ENCODE data around the gene MOB3A. TPM values are rescaled to one million over a fixed set of nuclear protein-coding genes. Genes with fewer than 3 reads are reported as not detected.

Gene MOB3A
- total and polyA plus RNA-seq, 2 of the 8 experiments (the other 6 are each of a cell fraction or from before 2014, with no cell fraction given): 9.2 to 9.6 TPM

DNA sequence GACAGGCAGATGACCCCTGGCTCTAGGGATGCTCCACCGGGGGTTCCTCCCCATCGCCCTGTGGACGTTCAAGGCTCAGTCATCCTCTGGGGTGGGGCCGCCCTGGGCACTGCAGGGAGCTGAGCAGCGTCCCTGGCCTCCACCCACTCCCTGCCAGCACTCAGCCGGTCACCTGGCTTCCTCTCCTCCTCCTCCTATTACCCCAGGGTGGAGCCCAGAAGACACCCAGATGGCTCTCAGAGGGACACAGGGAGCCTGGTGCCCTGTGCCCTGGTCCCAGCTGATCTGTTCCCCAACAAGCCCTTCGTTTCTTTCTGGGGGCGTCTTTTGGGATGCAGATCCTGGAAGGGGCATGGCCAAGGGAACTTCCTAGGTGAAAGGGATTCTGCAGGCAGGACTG lies 41.4 kb downstream of the MOB3A start:
- H3K27ac ChIP-seq (ENCODE audit: low read depth, low read length): no peak overlapping the region
- no peak overlapping the region for H3K4ac ChIP-seq (replicated peaks; ENCODE audit: insufficient read length, low read depth, low read length)
- H3K4me1 ChIP-seq (replicated peaks in 1 of 4; ENCODE audit: control insufficient read depth in 3 of 4, insufficient read depth in 4 of 4, low read length in 3 of 4): peaks cover 0 to 23% (median 13%) of the 10 kb centered on the region in 4 experiments; a peak in 5 of 7 replicates
- H3K9ac ChIP-seq (replicated peaks in 1 of 4; ENCODE audit: extremely low read depth in 1 of 4, low read depth in 3 of 4, low read length in 3 of 4): no peak overlapping the region
- H2BK120ac ChIP-seq (replicated peaks; ENCODE audit: low read depth, low read length): no peak overlapping the region
- no peak overlapping the region for H4K91ac ChIP-seq (replicated peaks; ENCODE audit: insufficient read length, low read length)
- no peaks in the 10 kb centered on the region for H3K36me3 ChIP-seq (ENCODE audit: control insufficient read depth in 2 of 4, insufficient read depth in 4 of 4, low read length in 3 of 4)
- no peaks in the 10 kb centered on the region for H3K9me3 ChIP-seq (ENCODE audit: insufficient read depth in 2 of 2, low read depth in 1 of 2, low read length in 1 of 2)
- no peak overlapping the region for H2BK20ac ChIP-seq (ENCODE audit: low read length)
- peaks cover 2% of the 10 kb centered on the region for H3K79me1 ChIP-seq (ENCODE audit: low read depth, low read length)
- peaks cover 4 to 9% of the 10 kb centered on the region in 2 experiments; a peak in 2 of 4 replicates for H3K79me2 ChIP-seq (ENCODE audit: control insufficient read depth in 1 of 2, insufficient read depth in 2 of 2, low read length in 2 of 2)
- peak overlapping the region; percentile 16; the same call in 1 of the 2 replicates for H4K8ac ChIP-seq (ENCODE audit: extremely low read depth, insufficient read depth, low read length)
- no peak overlapping the region for H3K14ac ChIP-seq (ENCODE audit: insufficient read length)
- WGBS, 2 experiments (ENCODE audit: extremely low coverage in 1 of 2, insufficient coverage in 1 of 2, insufficient read length in 1 of 2, insufficient replicate concordance in 2 of 2, low coverage in 1 of 2, low lambda C conversion rate in 2 of 2, missing lambda C conversion rate in 1 of 2): 90% methylated on average over 8 of the region's 8 CpGs; no CpG with 5 or more reads in 1 of the 2 experiments
- 0 out of 2 replicates have a peak overlapping the region, but pooled peaks have one; percentile 72 for H2BK15ac ChIP-seq (ENCODE audit: low read length)
- peaks cover 2 to 5% of the 10 kb centered on the region in 2 experiments for H4K20me1 ChIP-seq (replicated peaks in 1 of 2; ENCODE audit: control insufficient read depth in 1 of 2, insufficient read depth in 2 of 2, low read length in 2 of 2)
- H3K18ac ChIP-seq (ENCODE audit: extremely low read depth, low read length): no peak overlapping the region; the same call in 1 of the 2 replicates
- H4K5ac ChIP-seq (ENCODE audit: insufficient read length, low read depth, low read length): no peak overlapping the region
- ChIA-PET CTCF (ENCODE audit: partially characterized antibody) (interaction anchor here (0.7 to 1.2 kb wide), 5 partner anchors 13 to 124 kb away, joined by 3 to 7 read pairs (median 4); no protein-coding TSS in a partner anchor), POLR2A (ENCODE audit: partially characterized antibody) (interaction anchor here (0.6 to 22.2 kb wide), 2 partner anchors 23 to 55 kb away, joined by 3 to 524 read pairs; no protein-coding TSS in a partner anchor)
- H2BK5ac ChIP-seq (ENCODE audit: low read depth, low read length): no peak overlapping the region
- H3K56ac ChIP-seq (replicated peaks; ENCODE audit: insufficient read length, low read depth, low read length): no peak overlapping the region
- H3K27me3 ChIP-seq (replicated peaks in 1 of 4; ENCODE audit: control insufficient read depth in 3 of 4, extremely low read depth in 1 of 4, insufficient read depth in 3 of 4, low read length in 3 of 4): no peaks in the 10 kb centered on the region
- DNase-seq (ENCODE audit: low read depth in 1 of 2, low spot score in 2 of 2) (no peak), FAIRE-seq (no peak)
- no peak overlapping the region for H2AFZ ChIP-seq (ENCODE audit: low read length)
- no peak overlapping the region for H2AK5ac ChIP-seq (ENCODE audit: low read depth, low read length)
- no peak overlapping the region for H2BK12ac ChIP-seq (ENCODE audit: low read depth, low read length)
- H3K4me3 ChIP-seq (ENCODE audit: extremely low read depth in 1 of 4, insufficient read depth in 2 of 4, low read depth in 3 of 4, low read length in 4 of 4): no peak overlapping the region
- H3K23ac ChIP-seq (ENCODE audit: insufficient read length): no peak overlapping the region
- no peak overlapping the region for H3K4me2 ChIP-seq (ENCODE audit: insufficient read depth in 1 of 2, low read depth in 2 of 2, low read length in 2 of 2)
- peaks cover 4% of the 10 kb centered on the region; the same call in 1 of the 2 replicates for H3K23me2 ChIP-seq (ENCODE audit: low read depth, low read length)
- TF ChIP-seq JUND (IDR thresholded peaks at IDR 0.05; ENCODE audit: low read length) (no peak), RFX5 (IDR thresholded peaks at IDR 0.05; ENCODE audit: borderline replicate concordance, low read depth, low read length) (no peak), TAF7 (optimal IDR thresholded peaks at IDR 0.05; ENCODE audit: borderline replicate concordance, low read depth, low read length) (no peak), CBX5 (IDR thresholded peaks at IDR 0.05; ENCODE audit: low read depth, low read length) (no peak), SP4 (IDR thresholded peaks at IDR 0.05; ENCODE audit: low read length) (no peak), MAFK (IDR thresholded peaks at IDR 0.05; ENCODE audit: low read depth, low read length) (no peak), RBBP5 (IDR thresholded peaks at IDR 0.05; ENCODE audit: borderline replicate concordance, low read depth, low read length) (no peak), SIX5 (IDR thresholded peaks at IDR 0.05; ENCODE audit: low read depth, low read length) (no peak), EP300 (IDR thresholded peaks at IDR 0.05; ENCODE audit: borderline replicate concordance in 1 of 2, low read depth in 2 of 2, low read length in 2 of 2) (no peak), POLR2A (IDR thresholded peaks at IDR 0.05; ENCODE audit: control extremely low read depth in 1 of 2, low read depth in 2 of 2, low read length in 2 of 2) (no peak)
- TF ChIP-seq, protein P1, sequence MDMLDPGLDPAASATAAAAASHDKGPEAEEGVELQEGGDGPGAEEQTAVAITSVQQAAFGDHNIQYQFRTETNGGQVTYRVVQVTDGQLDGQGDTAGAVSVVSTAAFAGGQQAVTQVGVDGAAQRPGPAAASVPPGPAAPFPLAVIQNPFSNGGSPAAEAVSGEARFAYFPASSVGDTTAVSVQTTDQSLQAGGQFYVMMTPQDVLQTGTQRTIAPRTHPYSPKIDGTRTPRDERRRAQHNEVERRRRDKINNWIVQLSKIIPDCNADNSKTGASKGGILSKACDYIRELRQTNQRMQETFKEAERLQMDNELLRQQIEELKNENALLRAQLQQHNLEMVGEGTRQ (IDR thresholded peaks at IDR 0.05; ENCODE audit: low read length): no peak
- TF ChIP-seq, protein P2, sequence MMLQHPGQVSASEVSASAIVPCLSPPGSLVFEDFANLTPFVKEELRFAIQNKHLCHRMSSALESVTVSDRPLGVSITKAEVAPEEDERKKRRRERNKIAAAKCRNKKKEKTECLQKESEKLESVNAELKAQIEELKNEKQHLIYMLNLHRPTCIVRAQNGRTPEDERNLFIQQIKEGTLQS (IDR thresholded peaks at IDR 0.05; ENCODE audit: insufficient read depth, low read depth, low read length): no peak

Measured in H1 (cell line).